GM11168 (cell line): ENCODE measurements around the gene ATG9B.

Experiments used
- in situ Hi-C: fragments of 300-500 bp; cut with MboI; formaldehyde crosslinking; loops from one replicate; pipeline ENCODE4 v1.12.0; 2022; ENCODE audit warnings: low sequenced_read_pairs; ENCODE audit not compliant: unreplicated experiment

Gene ATG9B

GRCh38 chr7:150989456-150989855 lies 34.8 kb downstream of the ATG9B start:
- in situ Hi-C loops = loop anchor here (10.0 kb wide), 1 partner anchor 205 kb away; no protein-coding TSS in a partner anchor

- in situ Hi-C loops = loop anchor here (10.0 kb wide), 1 partner anchor 204 kb away; no protein-coding TSS in a partner anchor
Measured at GRCh38 chr7:150988230-150989226, 35.8 kb downstream of the ATG9B start.

DNA sequence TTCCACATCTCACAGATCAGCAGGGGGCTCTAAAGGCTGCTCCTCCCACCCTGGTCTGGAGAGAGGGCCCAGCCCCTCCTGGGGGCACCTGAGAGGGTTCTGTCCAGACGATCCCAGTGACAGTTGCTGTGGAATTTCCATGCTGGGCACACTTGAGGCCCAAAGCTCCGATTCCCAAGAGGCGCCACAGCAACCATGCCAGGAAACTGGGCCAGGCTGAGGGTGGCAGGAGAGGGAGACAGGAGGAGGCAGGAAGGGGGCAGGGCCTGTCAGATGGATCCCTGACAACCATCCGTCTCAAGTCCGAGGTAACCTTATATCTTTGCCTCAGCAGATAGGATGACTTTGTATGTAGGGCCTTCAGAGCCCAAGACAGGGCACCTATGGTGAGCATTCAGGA lies 37.7 kb downstream of the ATG9B start:
- in situ Hi-C loops = loop anchor here (10.0 kb wide), 1 partner anchor 202 kb away; no protein-coding TSS in a partner anchor

DNA sequence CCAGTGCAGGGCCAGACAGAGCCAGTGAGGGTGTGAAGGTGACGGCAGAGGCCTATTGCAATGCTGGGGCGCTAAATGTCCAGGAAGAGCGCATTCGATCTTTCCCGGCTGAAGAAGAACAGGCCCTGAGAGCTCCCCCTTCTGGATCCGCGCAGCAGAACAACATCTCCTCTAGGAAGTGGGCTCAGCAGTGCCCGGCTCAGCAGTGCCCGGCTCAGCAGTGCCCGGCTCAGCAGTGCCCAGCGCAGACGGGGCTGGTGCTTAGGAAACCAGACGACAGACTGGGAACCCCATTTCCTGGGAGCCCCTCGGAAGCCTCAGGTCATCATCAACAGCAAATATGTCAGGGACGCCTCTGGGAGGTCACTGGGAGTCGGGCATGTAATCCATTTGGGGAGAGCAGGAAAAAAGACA lies 38.2 kb downstream of the ATG9B start:
- in situ Hi-C loops = loop anchor here (10.0 kb wide), 1 partner anchor 201 kb away; no protein-coding TSS in a partner anchor

DNA sequence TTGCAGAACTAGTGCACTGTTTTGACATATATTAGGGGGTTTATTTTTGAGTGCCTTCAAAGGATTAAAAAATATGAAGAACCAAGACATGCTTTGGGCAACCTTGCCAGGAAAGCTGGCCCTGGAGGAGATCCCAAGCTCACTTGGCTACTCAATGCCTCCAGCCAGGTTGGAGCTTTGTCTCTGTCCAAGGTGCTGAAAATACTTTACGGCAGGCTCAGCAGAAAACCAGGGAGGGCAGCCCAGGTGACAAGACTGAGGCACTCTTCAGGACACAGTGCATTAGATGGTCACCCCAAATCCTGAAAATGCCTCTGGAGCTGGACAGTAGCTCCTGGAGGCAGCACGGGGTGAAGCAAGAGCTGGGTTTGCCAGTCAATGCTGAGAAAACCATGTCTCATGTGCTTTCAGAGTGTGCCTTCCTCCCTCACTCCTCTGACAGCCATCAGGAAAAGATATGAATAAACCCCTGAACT lies 40.4 kb downstream of the ATG9B start:
- in situ Hi-C loops = loop anchor here (10.0 kb wide), 1 partner anchor 199 kb away; no protein-coding TSS in a partner anchor

GRCh38 chr7:150982351-150982750 lies 41.9 kb downstream of the ATG9B start:
- in situ Hi-C loops = loop anchor here (10.0 kb wide), 1 partner anchor 198 kb away; no protein-coding TSS in a partner anchor

DNA sequence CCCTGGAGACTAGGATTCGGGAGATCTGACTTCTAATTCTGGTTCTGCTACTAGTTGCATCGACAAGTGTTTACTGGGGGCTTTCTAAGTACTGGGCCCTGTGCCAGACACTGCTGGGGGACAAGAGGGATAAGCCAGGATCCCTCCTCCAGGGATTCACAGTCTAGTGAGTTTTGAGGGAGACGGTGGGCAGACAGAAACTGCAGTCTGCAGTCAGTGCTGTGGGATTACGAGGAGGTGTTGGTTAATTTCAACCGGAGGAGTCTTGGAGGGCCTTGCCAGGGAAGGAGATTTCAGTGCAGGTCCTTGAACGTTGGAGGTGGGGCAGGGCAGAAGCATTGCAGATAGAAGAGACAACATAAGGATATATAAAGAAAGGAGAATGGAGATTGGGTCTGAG lies 42.6 kb downstream of the ATG9B start:
- in situ Hi-C loops = loop anchor here (10.0 kb wide), 1 partner anchor 197 kb away; no protein-coding TSS in a partner anchor

GRCh38 chr7:150980663-150981062 lies 43.6 kb downstream of the ATG9B start:
- in situ Hi-C loops = loop anchor here (10.0 kb wide), 1 partner anchor 196 kb away; no protein-coding TSS in a partner anchor

- in situ Hi-C loops = loop anchor here (10.0 kb wide), 1 partner anchor 195 kb away; no protein-coding TSS in a partner anchor
Measured at GRCh38 chr7:150979713-150980390, 44.4 kb downstream of the ATG9B start.

DNA sequence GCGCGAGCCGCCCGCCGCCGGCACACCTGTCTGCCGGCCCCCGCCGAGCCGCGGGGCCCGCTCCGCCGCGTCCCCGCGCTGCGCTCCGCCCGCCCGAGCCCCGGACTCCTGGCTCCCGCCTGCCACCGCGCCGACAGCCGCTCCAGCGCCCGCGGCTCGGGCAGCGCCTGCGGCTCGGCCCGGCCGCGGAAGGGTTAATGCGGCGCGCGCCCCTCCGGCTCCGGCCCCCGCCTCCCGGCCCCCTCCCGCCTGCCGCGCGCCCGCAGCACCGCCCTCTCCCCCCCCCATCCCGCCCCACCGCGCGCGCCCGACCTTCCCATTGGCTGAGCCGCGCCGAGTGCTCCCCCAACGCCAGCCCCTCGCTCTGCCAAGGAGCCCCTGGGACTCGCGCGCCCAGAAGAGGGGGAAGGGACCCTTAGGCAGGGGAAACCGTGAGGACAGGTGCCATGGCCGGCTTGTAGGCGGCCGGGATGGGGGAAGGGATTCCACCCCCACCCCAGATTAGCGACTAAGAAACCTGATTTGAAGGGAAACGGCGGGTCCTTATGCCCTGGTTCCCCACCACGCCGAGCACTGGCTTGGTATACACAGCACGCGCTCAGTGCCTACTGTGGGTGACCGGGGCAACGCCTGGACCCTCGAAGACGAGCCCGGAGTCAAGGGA lies 46.0 kb downstream of the ATG9B start, which contains the start of gene KCNH2:
TSS of gene KCNH2 (minus strand) at position 196 of the 664 bp plus-strand sequence. CDS start 408 bp downstream, outside the sequence.
- in situ Hi-C loops = no loop called here

- in situ Hi-C loops = no loop called here
Measured at GRCh38 chr7:150977382-150978125, 46.7 kb downstream of the ATG9B start.

DNA sequence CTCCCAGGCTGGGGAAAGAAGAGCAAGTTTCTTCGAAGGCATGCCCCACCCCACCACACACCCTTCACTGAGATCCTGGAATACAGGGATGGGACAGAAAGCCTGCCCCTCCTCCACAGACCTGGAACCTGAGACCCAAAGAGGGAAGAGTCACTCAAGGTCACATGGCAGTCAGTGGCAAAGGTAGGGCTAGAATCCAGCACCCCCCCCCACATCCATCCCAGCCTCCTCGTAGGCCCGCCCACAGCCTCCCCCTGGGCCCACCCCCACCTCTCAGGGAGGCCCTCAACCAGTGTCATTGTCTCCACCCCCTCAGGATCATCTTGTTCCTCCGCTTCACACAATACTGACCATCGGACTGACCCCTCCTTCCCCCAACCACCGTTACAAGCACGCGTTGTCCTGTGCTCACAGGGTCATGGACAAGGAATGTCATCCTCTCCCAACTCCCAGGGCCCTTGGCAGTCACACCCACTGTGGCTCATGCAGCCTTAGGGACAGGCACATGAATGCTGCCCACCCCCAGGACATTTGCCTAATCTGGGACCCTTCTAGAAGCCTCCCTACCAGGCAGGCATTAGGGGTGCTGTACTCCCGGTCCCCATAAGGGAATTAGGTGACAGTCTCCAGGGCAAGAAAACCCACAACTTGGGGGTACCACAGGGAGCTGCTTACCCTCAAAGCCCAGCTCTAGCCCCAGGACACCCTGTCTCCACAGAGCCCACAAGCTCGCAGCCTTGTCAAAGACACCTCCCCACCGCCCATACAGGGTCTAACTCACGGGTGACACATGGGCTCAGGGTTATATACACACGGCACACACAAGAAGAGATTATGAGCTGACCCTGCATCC lies 47.5 kb downstream of the ATG9B start:
- in situ Hi-C loops = no loop called here

GRCh38 chr7:150975536-150976319 lies 48.6 kb downstream of the ATG9B start:
- in situ Hi-C loops = no loop called here

GRCh38 chr7:150974468-150975391 lies 49.6 kb downstream of the ATG9B start:
- in situ Hi-C loops = no loop called here

DNA sequence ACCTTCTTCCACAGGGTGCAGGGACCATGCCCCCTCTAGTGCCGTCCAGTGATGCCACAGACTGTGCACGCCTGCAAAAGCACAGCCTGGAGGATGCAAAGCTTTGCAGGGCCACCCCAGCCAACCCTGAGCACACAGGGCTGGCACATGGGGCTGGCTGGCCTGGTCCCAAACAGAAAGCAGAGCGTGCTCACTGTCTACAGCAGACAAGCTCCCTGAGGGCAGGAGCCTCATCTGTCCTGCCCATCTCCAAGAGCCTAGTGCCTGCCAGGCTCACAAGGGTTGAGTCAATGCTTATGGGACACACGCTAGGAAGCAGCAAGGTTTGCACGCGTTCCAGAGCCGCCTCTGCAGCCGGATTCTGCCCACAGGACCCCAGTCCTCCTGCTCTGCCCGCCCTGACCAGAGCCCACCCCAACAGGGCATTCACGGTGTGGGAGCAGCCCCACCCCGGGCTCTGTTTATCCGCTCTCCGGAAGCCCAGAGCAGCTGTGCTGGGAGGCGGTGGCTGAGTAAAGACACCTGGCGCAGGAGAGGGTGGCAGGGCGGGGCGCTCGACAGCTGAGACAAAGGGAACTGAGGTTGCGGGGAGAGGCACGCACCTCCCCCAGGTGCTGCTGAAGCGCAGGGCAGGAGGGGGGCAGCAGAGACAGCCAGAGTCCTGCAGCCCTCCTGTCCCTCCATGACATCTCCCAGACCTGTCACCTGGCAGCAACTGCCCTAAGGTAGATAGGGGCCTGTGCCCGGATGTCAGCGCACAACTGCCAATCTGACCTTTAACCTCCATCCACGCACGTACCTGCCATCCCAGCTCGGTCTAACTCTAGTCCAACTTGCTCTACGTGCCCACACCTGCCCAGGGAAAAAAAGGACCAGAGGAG lies 50.5 kb downstream of the ATG9B start:
- in situ Hi-C loops = no loop called here
